H1 (cell line): Measurements from ENCODE around the gene P3H2. TPM values are rescaled to one million over a fixed set of nuclear protein-coding genes. Genes with fewer than 3 reads are reported as not detected.
A peak's percentile ranks its signal among the peaks of the same experiment; 100 is the strongest.

Experiments
- HDAC2 ChIP-seq, 2 experiments: fragments of 300-600 bp in 1 of 2; sonication (generic) in 1 of 2; IDR thresholded peaks; 2 replicates each; pipeline ENCODE4 v1.6.1; 2011 to 2012; ENCODE audit warnings: low read depth in 2 of 2, low read length in 2 of 2, mild to moderate bottlenecking in 2 of 2, moderate library complexity in 2 of 2, borderline replicate concordance in 1 of 2, inconsistent platforms in 1 of 2
- JUN ChIP-seq: IDR thresholded peaks from 2 replicates; pipeline ENCODE4 v1.6.1; 2011; ENCODE audit warnings: low read depth, mild to moderate bottlenecking, improper control_type of control experiment, low read length
- polyA plus RNA-seq, 7 experiments: library from polyadenylated mRNA; depleted of rRNA in 3 of 7; stranded (reverse) in 5 of 7; unstranded in 2 of 7; fragments of >200 nt in 5 of 7; fragments of 200-250 nt in 2 of 7; gene quantifications; 1 replicate in 5 of 7; 2 replicates in 1 of 7; 4 replicates in 1 of 7; pipeline versions ENCODE4 v1.2.1 to v1.2.3, GENCODE V29; 2011 to 2013; ENCODE audit warnings: missing spikeins in 2 of 7, mixed read lengths in 2 of 7
- total RNA-seq: library from RNA; stranded (reverse); fragmentation: NEBNext Ultra II Directional; extraction: Animal tissue kit (Norgen Biotek cat#: 25700); gene quantifications from 2 replicates; pipeline ENCODE4 v1.2.1, GENCODE V29; 2021

Gene P3H2
- total and polyA plus RNA-seq, 2 of the 8 experiments (the other 6 are each of a cell fraction or from before 2014, with no cell fraction given), result 40.5 to 60.4 TPM

- TF ChIP-seq HDAC2 (IDR thresholded peaks at IDR 0.05; ENCODE audit: borderline replicate concordance in 1 of 2, low read depth in 2 of 2, low read length in 2 of 2) (peak in 1 of 2 experiments; percentile 22; a peak in 1 of 4 replicates), JUN (0 out of 2 replicates have a peak, but pooled peaks have one; percentile 6)
- TF ChIP-seq, all 59 proteins: peak for 13
These were observed 79.2 kb downstream of the P3H2 start (continued) for GRCh38 chr3:190041333-190042041.
